ENCODE measurements around the gene PDZD4.
"Not testable (repeated sequence)": the region's sequence is repeated elsewhere in the genome, so short reads cannot be mapped to it uniquely, and the experiment has no call there.

Gene PDZD4

GRCh38 chrX:153832728-153833127, 2.4 kb upstream of the PDZD4 start:
- no peak for DNase-seq

GRCh38 chrX:153831429-153832150, 1.2 kb upstream of the PDZD4 start:
- DNase-seq = no peak

- no peak for DNase-seq
These were observed 490 bp upstream of the PDZD4 start for GRCh38 chrX:153830640-153831428.

- DNase-seq = no peak
These were observed 870 bp downstream of the PDZD4 start for GRCh38 chrX:153829549-153829798.

- DNase-seq = no peak
These were observed 1.4 kb downstream of the PDZD4 start for GRCh38 chrX:153828723-153829548.

DNA sequence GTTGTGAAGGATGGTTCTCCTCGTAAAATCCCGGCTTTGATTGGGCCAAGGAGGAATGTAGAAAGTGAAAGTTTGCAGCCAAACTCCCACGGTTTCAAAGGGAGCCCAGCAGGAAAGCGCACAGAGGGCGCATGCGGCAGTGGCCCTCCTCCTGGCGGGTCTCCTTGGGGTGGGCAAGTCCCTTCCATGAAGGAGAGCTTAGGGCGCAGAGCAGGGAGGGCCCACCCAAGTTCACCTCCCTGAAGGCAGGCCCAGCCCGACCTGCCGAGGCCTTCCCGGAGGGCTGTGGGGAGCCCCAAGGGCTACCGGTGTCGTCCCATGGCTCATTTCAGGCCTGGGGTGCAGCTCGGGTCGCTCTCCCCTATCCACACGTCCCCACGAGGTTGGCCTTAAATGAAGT, 2.0 kb downstream of the PDZD4 start:
- DNase-seq = no peak

DNA sequence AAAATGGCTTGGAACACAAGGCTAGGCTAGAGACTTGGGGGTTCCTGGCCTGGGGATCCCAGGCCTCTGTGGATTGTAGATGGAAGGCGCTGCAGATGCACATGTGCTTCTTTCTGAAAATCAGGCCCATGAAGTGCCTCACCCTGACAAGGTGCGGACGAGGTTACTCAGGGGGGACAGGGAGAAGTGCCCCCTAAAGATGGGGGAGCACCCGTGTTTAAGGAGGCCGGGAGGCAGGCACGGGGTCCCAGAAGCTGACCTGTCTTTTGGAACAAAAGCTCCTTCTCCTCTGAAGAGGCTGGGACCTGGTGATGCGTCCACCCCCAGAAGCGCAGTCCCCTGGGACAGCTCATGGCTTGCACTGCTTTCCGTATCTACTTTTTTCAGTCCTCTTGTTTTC, 2.4 kb downstream of the PDZD4 start:
- DNase-seq = no peak

GRCh38 chrX:153827016-153827415, 3.3 kb downstream of the PDZD4 start:
- no peak for DNase-seq

GRCh38 chrX:153825042-153825441, 5.3 kb downstream of the PDZD4 start:
- DNase-seq = no peak

GRCh38 chrX:153824348-153824747, 6.0 kb downstream of the PDZD4 start:
- no peak for DNase-seq

DNA sequence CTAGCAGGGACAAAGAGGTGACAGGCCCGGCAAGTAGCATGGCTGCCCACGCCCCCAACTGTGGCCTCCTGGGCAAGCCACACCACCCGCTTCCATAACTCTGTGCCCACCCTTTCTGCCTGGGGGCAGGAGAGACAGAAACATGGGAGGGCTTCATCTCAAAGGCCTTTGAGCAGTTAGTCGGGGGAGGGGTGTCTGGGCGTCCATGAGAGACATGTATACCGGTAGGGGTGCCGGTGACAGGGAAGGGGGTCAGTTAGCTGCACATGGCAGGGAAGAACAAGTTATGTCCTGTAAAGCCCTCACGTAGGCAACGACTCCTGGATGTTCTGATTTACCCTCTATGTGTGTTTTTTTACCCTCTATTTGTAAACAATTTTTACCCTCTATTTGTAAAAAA, 9.3 kb downstream of the PDZD4 start:
- no peak for DNase-seq

GRCh38 chrX:153820601-153821000, 9.7 kb downstream of the PDZD4 start:
- no peak for DNase-seq

- no peak for DNase-seq
These were observed 10.8 kb downstream of the PDZD4 start for GRCh38 chrX:153819384-153820040.

- DNase-seq = no peak
These were observed 11.6 kb downstream of the PDZD4 start for GRCh38 chrX:153818571-153819383.

- not testable (repeated sequence) for DNase-seq
These were observed 12.3 kb downstream of the PDZD4 start for GRCh38 chrX:153818064-153818463.

DNA sequence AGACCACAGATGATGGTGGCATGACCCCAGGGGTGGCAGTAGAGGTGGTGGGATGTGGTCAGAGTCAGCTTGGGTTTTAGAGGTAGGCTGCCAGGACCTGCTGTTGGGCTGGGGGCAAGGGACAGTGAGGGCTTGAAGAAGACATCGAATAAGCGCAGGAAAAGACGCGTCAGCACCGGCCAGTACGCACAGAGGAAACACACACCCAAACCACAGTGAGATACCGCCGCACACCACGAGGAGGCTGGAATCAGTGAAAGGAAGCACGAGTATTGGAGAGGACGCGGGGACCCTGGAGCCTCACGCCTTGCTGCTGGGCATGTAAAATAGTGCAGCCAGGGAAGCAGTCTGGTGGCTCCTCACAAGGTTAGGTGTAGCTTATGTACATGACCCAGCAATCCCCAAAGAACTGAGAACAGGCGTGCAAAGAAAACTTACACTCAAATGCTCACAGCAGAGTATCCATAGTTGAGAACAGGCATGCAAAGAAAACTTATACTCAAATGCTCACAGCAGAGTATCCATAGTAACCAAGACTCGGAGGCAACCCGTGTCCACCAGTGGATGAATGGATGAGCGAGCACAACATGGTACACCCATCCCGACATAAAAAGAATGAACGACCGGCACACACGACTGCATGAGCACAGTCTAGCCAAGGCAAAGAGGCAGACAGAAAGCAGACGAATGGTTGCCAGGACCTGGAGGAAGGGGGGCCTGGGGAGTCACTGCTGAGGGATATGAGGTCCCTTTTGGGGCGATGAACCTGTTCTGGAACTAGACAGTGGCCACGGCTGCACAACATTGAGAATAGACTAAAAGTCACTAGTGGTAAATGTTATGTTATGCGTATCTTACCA, 13.3 kb downstream of the PDZD4 start:
- DNase-seq = no peak

GRCh38 chrX:153814591-153815315, 15.6 kb downstream of the PDZD4 start:
- DNase-seq = no peak

DNA sequence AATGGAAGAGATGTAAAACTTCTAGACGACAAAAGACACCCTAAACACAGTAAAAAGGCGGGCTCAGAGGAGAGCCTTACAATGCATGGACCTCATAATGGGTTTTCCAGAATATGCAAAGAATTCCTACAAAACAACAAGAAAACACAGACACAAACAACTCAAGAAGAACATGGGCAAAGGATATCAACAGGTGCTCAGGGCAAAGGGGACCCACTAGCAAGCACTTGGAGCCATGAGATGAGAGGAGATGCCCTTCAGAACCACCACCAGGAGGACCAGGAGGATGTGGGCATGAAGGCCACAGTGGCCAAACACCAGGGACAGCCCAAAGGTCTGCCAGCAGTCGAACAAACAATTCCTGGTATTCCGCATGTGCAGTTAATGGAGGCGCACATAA, 17.2 kb downstream of the PDZD4 start:
- DNase-seq = no peak

- DNase-seq = no peak
These were observed 18.1 kb downstream of the PDZD4 start for GRCh38 chrX:153812220-153812619.

GRCh38 chrX:153807976-153808375, 22.4 kb downstream of the PDZD4 start:
- DNase-seq = no peak

Data from KG1 (cell line).